Mucosa of rectum (tissue), 2 donors: ENCODE measurements around the gene SYT1.
A peak's percentile ranks its signal among the peaks of the same experiment; 100 is the strongest.

Experiments used
- H3K27ac ChIP-seq, 2 donors: one replicate each; pipeline ENCODE4 v1.7.0; 2013; ENCODE audit warnings: inconsistent platforms in 2 of 2, low read depth in 2 of 2, low read length in 2 of 2
- H3K27me3 ChIP-seq, 2 donors: one replicate each; pipeline ENCODE4 v1.7.0; 2013; ENCODE audit warnings: low read length in 2 of 2; ENCODE audit not compliant: control insufficient read depth in 2 of 2, insufficient read depth in 2 of 2
- H3K36me3 ChIP-seq, 2 donors: one replicate each; pipeline ENCODE4 v1.7.0; 2013; ENCODE audit warnings: low read length in 2 of 2; ENCODE audit not compliant: control insufficient read depth in 2 of 2, insufficient read depth in 2 of 2
- H3K4me1 ChIP-seq, 2 donors: one replicate each; pipeline ENCODE4 v1.7.0; 2013; ENCODE audit warnings: low read length in 2 of 2, mild to moderate bottlenecking in 1 of 2; ENCODE audit not compliant: control insufficient read depth in 2 of 2, insufficient read depth in 2 of 2
- H3K4me3 ChIP-seq, 2 donors: one replicate each; pipeline ENCODE4 v1.7.0; 2013; ENCODE audit warnings: low read length in 2 of 2
- H3K9ac ChIP-seq, 2 donors: one replicate each; pipeline ENCODE4 v1.7.0; 2013; ENCODE audit warnings: low read length in 2 of 2, low read depth in 1 of 2, mild to moderate bottlenecking in 1 of 2
- H3K9me3 ChIP-seq, 2 donors: one replicate each; pipeline ENCODE4 v1.7.0; 2013; ENCODE audit warnings: low read length in 2 of 2; ENCODE audit not compliant: control insufficient read depth in 2 of 2
- donor health status: healthy.
- donor health status: Normal muscosa, but diverticular disease.

The SYT1 gene

DNA sequence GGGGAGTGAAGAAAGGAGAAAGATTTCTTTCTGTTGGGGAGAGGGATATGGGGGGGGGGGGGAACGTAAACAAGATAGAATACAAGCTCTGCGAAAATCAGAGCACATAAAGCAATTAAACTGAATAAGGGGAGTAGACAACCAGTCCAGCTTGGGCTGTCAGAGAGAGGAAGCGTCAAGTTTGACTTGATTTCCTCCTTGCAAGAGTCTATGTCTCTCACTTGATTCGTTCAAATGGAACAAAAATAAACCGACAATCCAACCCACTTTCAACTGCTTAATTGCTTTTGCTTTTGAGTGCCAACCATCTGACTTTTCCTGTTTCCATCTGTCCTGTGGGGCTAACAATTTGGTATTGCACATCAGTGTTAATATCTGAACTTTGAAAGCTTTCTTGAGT lies 942 bp downstream of the SYT1 start:
- H3K27ac ChIP-seq, result no peak overlapping the region
- peaks cover 3 to 5% of the 10 kb centered on the region in 2 donors for H3K4me1 ChIP-seq
- no peaks in the 10 kb centered on the region for H3K9me3 ChIP-seq
- no peak overlapping the region for H3K9ac ChIP-seq
- peaks cover 5 to 10% of the 10 kb centered on the region in 2 donors for H3K27me3 ChIP-seq
- H3K4me3 ChIP-seq, result peak overlapping the region; percentile 2 to 69
- no peaks in the 10 kb centered on the region for H3K36me3 ChIP-seq

DNA sequence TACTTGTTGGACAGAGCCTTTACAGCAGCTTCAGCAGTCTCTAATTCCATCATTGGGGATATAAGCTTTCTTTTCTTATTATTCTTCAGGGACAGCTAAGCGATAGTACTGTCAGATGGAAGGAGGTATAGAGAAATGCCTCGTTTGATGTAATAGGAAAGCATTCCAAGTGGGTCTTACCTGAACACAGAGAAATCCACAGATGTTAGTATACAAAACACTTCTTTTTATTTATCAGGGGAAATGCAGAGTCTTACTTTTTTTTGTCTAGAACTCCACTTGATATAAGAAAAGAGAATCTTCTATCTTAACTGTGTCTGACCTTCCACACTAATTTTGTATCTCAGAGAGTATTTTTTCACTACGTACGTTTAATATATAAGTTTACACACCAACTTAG lies 1.9 kb downstream of the SYT1 start:
- H3K9ac ChIP-seq, result no peak overlapping the region
- H3K4me3 ChIP-seq, result no peak overlapping the region

GRCh38 chr12:78870539-78870938 lies 6.0 kb downstream of the SYT1 start:
- Histone ChIP-seq H3K4me1 (no peaks in the 10 kb centered on the region), H3K9me3 (no peaks in the 10 kb centered on the region), H3K27ac (no peak overlapping the region), H3K36me3 (no peaks in the 10 kb centered on the region), H3K27me3 (no peaks in the 10 kb centered on the region), H3K9ac (no peak overlapping the region), H3K4me3 (no peak overlapping the region)

More for the DNA sequence above, 1.9 kb downstream of the SYT1 start:
- no peaks in the 10 kb centered on the region for H3K36me3 ChIP-seq
- no peak overlapping the region for H3K27ac ChIP-seq
- no peaks in the 10 kb centered on the region for H3K9me3 ChIP-seq
- H3K27me3 ChIP-seq, result peaks cover 4 to 10% of the 10 kb centered on the region in 2 donors
- peaks cover 3 to 5% of the 10 kb centered on the region in 2 donors for H3K4me1 ChIP-seq

DNA sequence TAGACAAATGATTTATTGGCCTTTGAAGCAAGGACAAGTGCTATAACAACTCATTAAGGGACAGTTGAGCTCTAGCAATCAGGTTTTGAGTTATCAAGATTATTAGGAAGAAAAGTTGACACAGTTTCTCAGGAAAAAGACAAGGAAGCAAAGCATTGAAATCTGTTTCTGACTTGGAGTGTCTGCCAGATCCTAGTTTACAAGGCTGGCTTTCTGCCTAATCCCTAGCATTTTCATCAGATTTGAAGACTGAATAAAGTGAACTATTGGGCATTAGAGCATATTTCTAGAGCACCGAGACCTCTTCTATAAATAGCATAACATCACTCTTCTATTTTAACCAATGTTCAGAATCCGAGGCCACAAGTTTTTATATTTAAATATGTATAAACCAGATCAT lies 7.0 kb downstream of the SYT1 start:
- no peaks in the 10 kb centered on the region for H3K27me3 ChIP-seq
- H3K9ac ChIP-seq, result no peak overlapping the region
- no peak overlapping the region for H3K4me3 ChIP-seq
- no peaks in the 10 kb centered on the region for H3K36me3 ChIP-seq
- no peak overlapping the region for H3K27ac ChIP-seq
- no peaks in the 10 kb centered on the region for H3K4me1 ChIP-seq
- no peaks in the 10 kb centered on the region for H3K9me3 ChIP-seq

DNA sequence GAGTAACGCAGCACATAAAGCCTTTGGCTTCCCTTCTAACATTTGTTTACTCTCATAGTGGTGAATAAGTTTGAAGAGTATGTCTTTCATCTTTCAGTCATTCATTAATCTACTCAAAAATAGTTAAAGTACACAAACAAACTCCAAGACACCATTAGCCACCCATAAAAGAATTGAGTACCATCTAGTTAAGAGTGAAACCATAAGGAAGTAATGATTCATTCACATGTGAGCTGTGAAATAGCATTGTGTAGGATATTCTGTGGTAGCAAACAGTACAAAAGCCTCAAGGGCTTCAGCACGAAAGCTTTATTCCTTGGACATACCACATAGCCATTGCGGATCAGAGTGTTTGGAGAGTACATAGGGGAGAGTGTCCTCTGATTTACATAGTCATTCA lies 13.9 kb downstream of the SYT1 start:
- no peaks in the 10 kb centered on the region for H3K36me3 ChIP-seq
- no peaks in the 10 kb centered on the region for H3K9me3 ChIP-seq
- peaks cover 0 to 2% of the 10 kb centered on the region in 2 donors for H3K4me1 ChIP-seq
- no peak overlapping the region for H3K27ac ChIP-seq
- no peak overlapping the region for H3K4me3 ChIP-seq
- no peak overlapping the region for H3K9ac ChIP-seq
- H3K27me3 ChIP-seq, result no peaks in the 10 kb centered on the region

DNA sequence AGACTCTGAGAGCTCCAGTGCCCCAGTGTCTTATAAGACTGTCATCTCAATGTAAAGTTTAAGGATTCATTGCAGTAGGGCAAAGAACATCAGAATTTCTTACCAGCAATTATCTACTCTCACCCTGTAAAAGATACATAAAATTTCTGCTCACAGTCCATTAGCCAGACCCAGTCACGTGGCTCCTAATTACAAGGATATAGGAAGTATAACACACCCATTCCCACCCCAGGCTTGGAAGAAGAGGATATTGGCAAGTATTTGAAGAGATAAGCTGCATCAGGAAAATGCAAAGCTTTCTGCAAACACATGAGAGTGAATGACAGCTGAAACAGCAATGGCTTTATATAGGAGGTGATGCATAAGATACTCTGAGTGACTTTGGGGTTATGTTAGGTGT lies 14.3 kb downstream of the SYT1 start:
- no peaks in the 10 kb centered on the region for H3K9me3 ChIP-seq
- H3K4me1 ChIP-seq, result peaks cover 0 to 2% of the 10 kb centered on the region in 2 donors
- no peak overlapping the region for H3K4me3 ChIP-seq

DNA sequence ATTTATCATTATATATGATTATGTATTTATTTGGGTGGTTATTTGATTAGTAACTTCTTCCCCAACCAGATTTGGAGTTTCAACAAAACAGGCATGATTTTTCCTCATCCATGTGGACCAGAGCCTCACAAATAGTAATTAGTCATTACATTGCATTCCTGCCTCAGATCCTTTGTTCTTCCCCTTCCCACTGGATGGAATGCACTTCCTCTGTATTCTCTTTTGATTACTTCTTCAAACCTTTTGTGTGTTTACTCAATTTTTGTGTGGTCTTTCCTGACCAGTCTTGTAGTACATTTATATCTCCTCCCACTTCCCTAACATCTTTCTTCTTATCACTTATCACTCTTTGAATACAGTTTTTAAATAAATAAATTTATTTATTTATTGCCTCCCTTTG lies 15.5 kb downstream of the SYT1 start:
- Histone ChIP-seq H3K4me3 (no peak overlapping the region), H3K36me3 (no peaks in the 10 kb centered on the region), H3K4me1 (peaks cover 0 to 2% of the 10 kb centered on the region in 2 donors), H3K9ac (no peak overlapping the region), H3K27ac (no peak overlapping the region), H3K9me3 (no peaks in the 10 kb centered on the region), H3K27me3 (no peaks in the 10 kb centered on the region)

More for the DNA sequence above, 14.3 kb downstream of the SYT1 start:
- no peak overlapping the region for H3K27ac ChIP-seq
- H3K27me3 ChIP-seq, result no peaks in the 10 kb centered on the region
- H3K36me3 ChIP-seq, result no peaks in the 10 kb centered on the region
- H3K9ac ChIP-seq, result no peak overlapping the region

DNA sequence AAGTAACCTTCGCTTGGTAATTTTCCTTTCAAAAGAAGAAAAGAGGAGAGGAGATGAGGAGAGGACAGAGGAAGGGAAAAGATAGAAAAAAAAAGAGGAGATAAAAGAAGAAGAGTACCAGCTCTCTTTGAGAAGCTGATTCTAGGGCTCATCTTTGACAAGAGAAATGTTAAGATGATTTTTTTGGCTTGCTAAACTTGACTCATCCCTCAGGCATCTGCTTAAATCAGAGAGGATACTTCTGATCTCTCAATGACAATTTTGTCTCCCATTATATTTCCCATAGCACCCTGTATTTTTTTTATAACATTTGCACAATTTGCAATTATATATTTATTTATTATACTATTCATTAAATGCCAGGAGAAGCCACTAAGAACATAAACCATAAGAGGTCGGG lies 17.1 kb downstream of the SYT1 start:
- Histone ChIP-seq H3K27ac (no peak overlapping the region), H3K36me3 (no peaks in the 10 kb centered on the region), H3K9ac (no peak overlapping the region), H3K27me3 (no peaks in the 10 kb centered on the region), H3K9me3 (no peaks in the 10 kb centered on the region), H3K4me1 (peaks cover 0 to 2% of the 10 kb centered on the region in 2 donors), H3K4me3 (no peak overlapping the region)

DNA sequence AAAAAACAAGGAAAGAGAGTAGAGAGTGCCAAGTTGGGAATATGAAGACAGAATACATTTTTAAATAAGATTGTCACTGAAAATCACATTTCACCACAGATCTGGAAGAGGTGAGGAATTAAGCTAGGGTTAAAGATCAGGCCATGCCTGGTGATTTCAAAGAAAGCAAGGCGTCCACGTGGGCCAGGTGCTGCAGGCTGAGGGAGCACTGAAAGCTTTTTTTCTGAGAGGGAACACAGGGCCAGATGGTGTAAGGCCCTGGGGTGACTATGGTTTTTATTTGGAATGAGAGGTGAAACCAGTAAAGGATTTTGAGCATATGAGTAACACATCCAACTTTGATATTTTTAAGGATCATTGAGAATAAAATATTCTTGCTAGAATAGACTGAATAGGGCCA lies 20.9 kb downstream of the SYT1 start:
- Histone ChIP-seq H3K27me3 (no peaks in the 10 kb centered on the region), H3K9ac (no peak overlapping the region), H3K4me1 (no peaks in the 10 kb centered on the region), H3K27ac (no peak overlapping the region), H3K36me3 (no peaks in the 10 kb centered on the region), H3K9me3 (no peaks in the 10 kb centered on the region), H3K4me3 (no peak overlapping the region)

DNA sequence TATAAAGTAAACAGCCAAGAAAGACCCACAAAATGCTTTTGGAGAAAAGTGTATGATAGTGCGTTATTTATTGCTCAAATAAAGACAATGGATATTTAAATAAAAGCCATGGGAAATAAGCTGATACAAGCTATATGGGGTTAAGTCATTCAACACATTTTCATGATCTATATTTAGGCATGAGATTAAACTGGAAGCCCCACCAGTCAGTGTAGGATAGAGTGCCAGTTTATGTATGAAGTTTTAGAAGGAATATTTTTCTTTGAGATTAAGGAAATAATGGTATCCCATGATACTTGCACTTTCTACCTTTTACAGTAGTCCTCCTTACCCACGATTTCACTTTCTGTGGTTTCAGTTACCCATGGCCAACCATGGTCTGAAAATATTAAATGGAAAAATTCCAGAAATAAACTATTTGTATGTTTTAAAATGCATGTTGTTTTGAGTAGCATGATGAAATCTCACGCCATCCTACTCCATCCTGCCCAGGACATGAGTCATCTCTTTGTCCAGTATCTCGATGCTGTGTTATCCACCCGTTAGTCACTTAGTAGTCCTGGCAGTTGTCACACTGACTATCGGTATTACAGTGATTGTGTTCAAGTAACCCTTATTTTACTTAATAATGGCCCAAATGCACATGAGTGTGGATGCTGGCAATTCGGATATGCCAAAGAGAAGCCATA lies 22.3 kb downstream of the SYT1 start:
- Histone ChIP-seq H3K4me1 (no peaks in the 10 kb centered on the region), H3K9ac (no peak overlapping the region), H3K27me3 (no peaks in the 10 kb centered on the region), H3K9me3 (no peaks in the 10 kb centered on the region), H3K27ac (no peak overlapping the region), H3K36me3 (no peaks in the 10 kb centered on the region), H3K4me3 (no peak overlapping the region)
